ENCODE measurements around the gene ADORA1. TPM values are rescaled to one million over a fixed set of nuclear protein-coding genes. Genes with fewer than 3 reads are reported as not detected.

ADORA1 gene
- total and polyA plus RNA-seq, 4 donors, result 0.33 to 1.1 (median 0.37) TPM

GRCh38 chr1:203086992-203087763 lies 40.3 kb upstream of the ADORA1 start:
- WGBS, result 83% methylated on average over 11 of the region's 11 CpGs
- no peaks in the 10 kb centered on the region for H3K9me3 ChIP-seq (ENCODE audit: control insufficient read depth in 4 of 4, low read length in 3 of 4)
- no peak overlapping the region for H3K27ac ChIP-seq (ENCODE audit: low read depth in 1 of 2, low read length in 2 of 2)
- no peak overlapping the region for H3K9ac ChIP-seq (ENCODE audit: low read depth in 1 of 2, low read length in 2 of 2)
- no peak overlapping the region for H3K4me3 ChIP-seq (ENCODE audit: low read depth in 1 of 3, low read length in 3 of 3)
- TF ChIP-seq MAX (IDR thresholded peaks at IDR 0.05) (no peak), GABPA (IDR thresholded peaks at IDR 0.05 in 1 of 2, conservative IDR thresholded peaks at IDR 0.05 in 1 of 2) (no peak), RAD21 (IDR thresholded peaks at IDR 0.05) (no peak), HNF4G (IDR thresholded peaks at IDR 0.05) (no peak), SP1 (IDR thresholded peaks at IDR 0.05) (no peak), RXRA (IDR thresholded peaks at IDR 0.05) (no peak), TAF1 (conservative IDR thresholded peaks at IDR 0.05) (no peak), FOXA1 (IDR thresholded peaks at IDR 0.05) (no peak), NR2F2 (IDR thresholded peaks at IDR 0.05) (no peak), HNF4A (conservative IDR thresholded peaks at IDR 0.05) (no peak), JUND (IDR thresholded peaks at IDR 0.05) (no peak), ZBTB33 (IDR thresholded peaks at IDR 0.05) (no peak)
- TF ChIP-seq, protein P1, sequence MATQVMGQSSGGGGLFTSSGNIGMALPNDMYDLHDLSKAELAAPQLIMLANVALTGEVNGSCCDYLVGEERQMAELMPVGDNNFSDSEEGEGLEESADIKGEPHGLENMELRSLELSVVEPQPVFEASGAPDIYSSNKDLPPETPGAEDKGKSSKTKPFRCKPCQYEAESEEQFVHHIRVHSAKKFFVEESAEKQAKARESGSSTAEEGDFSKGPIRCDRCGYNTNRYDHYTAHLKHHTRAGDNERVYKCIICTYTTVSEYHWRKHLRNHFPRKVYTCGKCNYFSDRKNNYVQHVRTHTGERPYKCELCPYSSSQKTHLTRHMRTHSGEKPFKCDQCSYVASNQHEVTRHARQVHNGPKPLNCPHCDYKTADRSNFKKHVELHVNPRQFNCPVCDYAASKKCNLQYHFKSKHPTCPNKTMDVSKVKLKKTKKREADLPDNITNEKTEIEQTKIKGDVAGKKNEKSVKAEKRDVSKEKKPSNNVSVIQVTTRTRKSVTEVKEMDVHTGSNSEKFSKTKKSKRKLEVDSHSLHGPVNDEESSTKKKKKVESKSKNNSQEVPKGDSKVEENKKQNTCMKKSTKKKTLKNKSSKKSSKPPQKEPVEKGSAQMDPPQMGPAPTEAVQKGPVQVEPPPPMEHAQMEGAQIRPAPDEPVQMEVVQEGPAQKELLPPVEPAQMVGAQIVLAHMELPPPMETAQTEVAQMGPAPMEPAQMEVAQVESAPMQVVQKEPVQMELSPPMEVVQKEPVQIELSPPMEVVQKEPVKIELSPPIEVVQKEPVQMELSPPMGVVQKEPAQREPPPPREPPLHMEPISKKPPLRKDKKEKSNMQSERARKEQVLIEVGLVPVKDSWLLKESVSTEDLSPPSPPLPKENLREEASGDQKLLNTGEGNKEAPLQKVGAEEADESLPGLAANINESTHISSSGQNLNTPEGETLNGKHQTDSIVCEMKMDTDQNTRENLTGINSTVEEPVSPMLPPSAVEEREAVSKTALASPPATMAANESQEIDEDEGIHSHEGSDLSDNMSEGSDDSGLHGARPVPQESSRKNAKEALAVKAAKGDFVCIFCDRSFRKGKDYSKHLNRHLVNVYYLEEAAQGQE (IDR thresholded peaks at IDR 0.05), result no peak
- TF ChIP-seq, protein P2, sequence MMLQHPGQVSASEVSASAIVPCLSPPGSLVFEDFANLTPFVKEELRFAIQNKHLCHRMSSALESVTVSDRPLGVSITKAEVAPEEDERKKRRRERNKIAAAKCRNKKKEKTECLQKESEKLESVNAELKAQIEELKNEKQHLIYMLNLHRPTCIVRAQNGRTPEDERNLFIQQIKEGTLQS (IDR thresholded peaks at IDR 0.05), result no peak
- TF ChIP-seq, protein P3, sequence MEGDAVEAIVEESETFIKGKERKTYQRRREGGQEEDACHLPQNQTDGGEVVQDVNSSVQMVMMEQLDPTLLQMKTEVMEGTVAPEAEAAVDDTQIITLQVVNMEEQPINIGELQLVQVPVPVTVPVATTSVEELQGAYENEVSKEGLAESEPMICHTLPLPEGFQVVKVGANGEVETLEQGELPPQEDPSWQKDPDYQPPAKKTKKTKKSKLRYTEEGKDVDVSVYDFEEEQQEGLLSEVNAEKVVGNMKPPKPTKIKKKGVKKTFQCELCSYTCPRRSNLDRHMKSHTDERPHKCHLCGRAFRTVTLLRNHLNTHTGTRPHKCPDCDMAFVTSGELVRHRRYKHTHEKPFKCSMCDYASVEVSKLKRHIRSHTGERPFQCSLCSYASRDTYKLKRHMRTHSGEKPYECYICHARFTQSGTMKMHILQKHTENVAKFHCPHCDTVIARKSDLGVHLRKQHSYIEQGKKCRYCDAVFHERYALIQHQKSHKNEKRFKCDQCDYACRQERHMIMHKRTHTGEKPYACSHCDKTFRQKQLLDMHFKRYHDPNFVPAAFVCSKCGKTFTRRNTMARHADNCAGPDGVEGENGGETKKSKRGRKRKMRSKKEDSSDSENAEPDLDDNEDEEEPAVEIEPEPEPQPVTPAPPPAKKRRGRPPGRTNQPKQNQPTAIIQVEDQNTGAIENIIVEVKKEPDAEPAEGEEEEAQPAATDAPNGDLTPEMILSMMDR (IDR thresholded peaks at IDR 0.05; ENCODE audit: low read depth, low read length, missing input control), result no peak
- H3K4me1 ChIP-seq (ENCODE audit: control insufficient read depth in 4 of 4, insufficient read depth in 4 of 4, low read length in 3 of 4), result peaks cover 0 to 9% (median 0%) of the 10 kb centered on the region in 4 donors
- no peaks in the 10 kb centered on the region for H3K36me3 ChIP-seq (ENCODE audit: control insufficient read depth in 4 of 4, insufficient read depth in 3 of 4, low read depth in 1 of 4, low read length in 3 of 4)
- no peak for DNase-seq (ENCODE audit: low spot score)
- H3K27me3 ChIP-seq (ENCODE audit: control insufficient read depth in 4 of 4, insufficient read depth in 4 of 4, low read length in 3 of 4), result no peaks in the 10 kb centered on the region
